Breast epithelium (tissue), 4 donors: ENCODE measurements around the gene TTC38. TPM values are rescaled to one million over a fixed set of nuclear protein-coding genes. Genes with fewer than 3 reads are reported as not detected.
A peak's percentile ranks its signal among the peaks of the same experiment; 100 is the strongest.

Source experiments
- DNase-seq, 2 donors: peaks; one replicate each; pipeline ENCODE4 v3.0.0-alpha.2; 2019; ENCODE audit warnings: low spot score in 2 of 2
- H3K27ac ChIP-seq, 2 donors: fragments of 200-600 bp; sonication (generic) in 1 of 2; one replicate each; pipeline ENCODE4 v1.5.1; 2016 to 2019; ENCODE audit warnings: mild to moderate bottlenecking in 1 of 2
- H3K27me3 ChIP-seq, 2 donors: fragments of 200-600 bp; sonication (generic) in 1 of 2; one replicate each; pipeline versions ENCODE4 v1.5.1 to v1.6.0; 2017 to 2019; ENCODE audit warnings: control low read depth in 1 of 2, mild to moderate bottlenecking in 1 of 2
- H3K36me3 ChIP-seq: fragments of 200-600 bp; one replicate; pipeline ENCODE4 v1.5.1; 2019
- H3K4me1 ChIP-seq, 2 donors: fragments of 200-600 bp; sonication (generic); one replicate each; pipeline ENCODE4 v1.5.1; 2016 to 2019; ENCODE audit warnings: control low read depth in 1 of 2
- H3K4me3 ChIP-seq, 3 donors: fragments of 200-600 bp; sonication (generic); 1 replicate in 2 of 3; 2 replicates in 1 of 3; pipeline ENCODE4 v1.5.1; 2016 to 2019; ENCODE audit warnings: mild to moderate bottlenecking in 3 of 3, moderate library complexity in 2 of 3
- H3K9me3 ChIP-seq, 2 donors: fragments of 200-600 bp; sonication (generic) in 1 of 2; one replicate each; pipeline ENCODE4 v1.5.1; 2016 to 2019; ENCODE audit warnings: control low read depth in 1 of 2
- POLR2A ChIP-seq: fragments of 450-650 bp; IDR thresholded peaks from one replicate; pipeline ENCODE4 v1.6.1; 2016; ENCODE audit warnings: antibody characterized with exemption, mild to moderate bottlenecking, moderate library complexity
- POLR2AphosphoS5 ChIP-seq, 3 donors: sonication (generic); formaldehyde crosslinking; IDR thresholded peaks; one replicate each; pipeline ENCODE4 v1.6.1; 2017; ENCODE audit warnings: antibody characterized with exemption in 3 of 3
- intact Hi-C: fragments of 100-400 bp; cut with DNase I; formaldehyde crosslinking; loops from one replicate; pipeline ENCODE4 v1.15.1; 2023; ENCODE audit warnings: low total_unique reads
- total RNA-seq, 3 donors: library from RNA; depleted of rRNA; stranded (reverse); fragments of >200 nt; gene quantifications; one replicate each; pipeline ENCODE4 v1.1.0, GENCODE V29; 2016
- TF ChIP-seq, protein P1 (sequence below), 3 donors: fragments of 450-650 bp; IDR thresholded peaks; one replicate each; pipeline ENCODE4 v1.5.1; 2016 to 2017; ENCODE audit warnings: antibody characterized with exemption in 3 of 3, mild to moderate bottlenecking in 3 of 3, moderate library complexity in 3 of 3

Gene TTC38
- total RNA-seq, 3 donors from 2014 or later = 55.6 to 115 (median 82.3) TPM

GRCh38 chr22:46336119-46337078 is 68.6 kb downstream of the TTC38 start:
- Histone ChIP-seq H3K36me3 (peaks cover 8% of the 10 kb centered on the region), H3K4me3 (peak overlapping the region; percentile 92 to 99 (median 93)), H3K9me3 (no peaks in the 10 kb centered on the region), H3K27me3 (no peaks in the 10 kb centered on the region), H3K27ac (peak overlapping the region; percentile 91 to 92), H3K4me1 (peaks cover 0 to 9% of the 10 kb centered on the region in 2 donors)
- intact Hi-C loops = no loop called here
- no peak for TF ChIP-seq POLR2AphosphoS5 (IDR thresholded peaks at IDR 0.05)
- no peak for TF ChIP-seq POLR2A
- TF ChIP-seq, protein P1, sequence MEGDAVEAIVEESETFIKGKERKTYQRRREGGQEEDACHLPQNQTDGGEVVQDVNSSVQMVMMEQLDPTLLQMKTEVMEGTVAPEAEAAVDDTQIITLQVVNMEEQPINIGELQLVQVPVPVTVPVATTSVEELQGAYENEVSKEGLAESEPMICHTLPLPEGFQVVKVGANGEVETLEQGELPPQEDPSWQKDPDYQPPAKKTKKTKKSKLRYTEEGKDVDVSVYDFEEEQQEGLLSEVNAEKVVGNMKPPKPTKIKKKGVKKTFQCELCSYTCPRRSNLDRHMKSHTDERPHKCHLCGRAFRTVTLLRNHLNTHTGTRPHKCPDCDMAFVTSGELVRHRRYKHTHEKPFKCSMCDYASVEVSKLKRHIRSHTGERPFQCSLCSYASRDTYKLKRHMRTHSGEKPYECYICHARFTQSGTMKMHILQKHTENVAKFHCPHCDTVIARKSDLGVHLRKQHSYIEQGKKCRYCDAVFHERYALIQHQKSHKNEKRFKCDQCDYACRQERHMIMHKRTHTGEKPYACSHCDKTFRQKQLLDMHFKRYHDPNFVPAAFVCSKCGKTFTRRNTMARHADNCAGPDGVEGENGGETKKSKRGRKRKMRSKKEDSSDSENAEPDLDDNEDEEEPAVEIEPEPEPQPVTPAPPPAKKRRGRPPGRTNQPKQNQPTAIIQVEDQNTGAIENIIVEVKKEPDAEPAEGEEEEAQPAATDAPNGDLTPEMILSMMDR (IDR thresholded peaks at IDR 0.05) = no peak
- no peak for DNase-seq

GRCh38 chr22:46337870-46338269 is 70.1 kb downstream of the TTC38 start:
- Histone ChIP-seq H3K9me3 (no peaks in the 10 kb centered on the region), H3K4me3 (no peak overlapping the region), H3K36me3 (peaks cover 8% of the 10 kb centered on the region), H3K4me1 (peaks cover 0 to 9% of the 10 kb centered on the region in 2 donors), H3K27me3 (no peaks in the 10 kb centered on the region), H3K27ac (no peak overlapping the region)
- no peak for TF ChIP-seq POLR2A
- TF ChIP-seq POLR2AphosphoS5 (IDR thresholded peaks at IDR 0.05) = no peak
- TF ChIP-seq, protein P1 (IDR thresholded peaks at IDR 0.05) = no peak
- DNase-seq = no peak
- intact Hi-C loops = no loop called here

DNA sequence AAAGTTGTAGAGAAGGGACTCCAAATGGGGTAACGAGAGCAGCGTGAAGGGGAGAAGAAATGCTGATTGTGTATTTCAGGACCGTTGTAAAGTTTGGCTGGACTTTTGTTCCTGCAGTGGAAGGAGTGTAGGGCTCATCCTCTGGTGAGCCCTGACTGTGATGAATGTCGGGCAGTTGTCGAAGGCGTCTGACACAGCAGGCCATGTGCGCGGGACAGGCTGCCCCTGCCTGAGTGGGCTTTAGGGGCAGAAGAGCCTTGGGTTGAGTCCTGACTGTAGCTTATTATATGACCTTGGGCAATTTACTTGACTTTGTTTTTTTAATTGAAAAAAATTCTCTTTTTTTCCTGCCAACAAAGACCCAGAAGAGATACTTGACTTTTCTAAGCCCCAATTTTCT is 70.8 kb downstream of the TTC38 start:
- no peak overlapping the region for H3K27ac ChIP-seq
- peaks cover 0 to 9% of the 10 kb centered on the region in 2 donors for H3K4me1 ChIP-seq
- TF ChIP-seq POLR2A (no peak), POLR2AphosphoS5 (IDR thresholded peaks at IDR 0.05) (no peak)
- TF ChIP-seq, protein P1 (IDR thresholded peaks at IDR 0.05) = no peak
- no peak overlapping the region for H3K4me3 ChIP-seq
- H3K9me3 ChIP-seq = no peaks in the 10 kb centered on the region
- DNase-seq = no peak
- intact Hi-C loops = no loop called here
- peaks cover 8% of the 10 kb centered on the region for H3K36me3 ChIP-seq
- no peaks in the 10 kb centered on the region for H3K27me3 ChIP-seq

DNA sequence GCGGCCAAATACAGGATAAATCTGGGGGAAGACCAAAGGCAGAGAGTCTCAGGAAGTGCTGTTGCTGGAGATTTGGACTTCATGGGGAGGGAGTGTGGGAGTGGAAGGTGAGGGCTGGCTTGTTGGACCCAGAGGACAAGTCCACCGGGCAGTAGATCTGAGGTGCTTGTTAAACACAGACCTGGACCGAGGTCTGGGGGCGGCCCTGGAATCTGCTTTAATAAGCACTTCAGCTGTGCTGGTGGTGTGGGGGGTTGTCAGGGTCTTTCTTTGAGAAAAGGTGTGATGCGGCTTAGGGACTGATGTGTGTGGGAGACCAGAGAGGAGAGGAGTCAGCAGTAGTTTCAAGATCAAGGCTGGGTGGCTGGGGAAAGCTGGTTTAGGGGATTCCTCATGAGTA is 72.1 kb downstream of the TTC38 start:
- H3K4me1 ChIP-seq = peaks cover 0 to 9% of the 10 kb centered on the region in 2 donors
- no peaks in the 10 kb centered on the region for H3K27me3 ChIP-seq
- H3K4me3 ChIP-seq = no peak overlapping the region
- H3K27ac ChIP-seq = no peak overlapping the region
- TF ChIP-seq POLR2AphosphoS5 (IDR thresholded peaks at IDR 0.05) (no peak), POLR2A (no peak)
- TF ChIP-seq, protein P1 (IDR thresholded peaks at IDR 0.05) = no peak
- intact Hi-C loops = no loop called here
- no peaks in the 10 kb centered on the region for H3K9me3 ChIP-seq
- DNase-seq = no peak
- peaks cover 8% of the 10 kb centered on the region for H3K36me3 ChIP-seq

- peaks cover 8% of the 10 kb centered on the region for H3K36me3 ChIP-seq
- DNase-seq = no peak
Observed at GRCh38 chr22:46340676-46341075, 72.9 kb downstream of the TTC38 start.

More at GRCh38 chr22:46340676-46341075, 72.9 kb downstream of the TTC38 start:
- peaks cover 0 to 9% of the 10 kb centered on the region in 2 donors for H3K4me1 ChIP-seq
- H3K27me3 ChIP-seq = no peaks in the 10 kb centered on the region
- TF ChIP-seq, protein P1 (IDR thresholded peaks at IDR 0.05) = no peak
- TF ChIP-seq POLR2A = no peak
- TF ChIP-seq POLR2AphosphoS5 (IDR thresholded peaks at IDR 0.05) = no peak
- H3K9me3 ChIP-seq = no peaks in the 10 kb centered on the region
- no peak overlapping the region for H3K27ac ChIP-seq
- intact Hi-C loops = no loop called here
- no peak overlapping the region for H3K4me3 ChIP-seq
